ENCODE data around the gene PPP1R14C.

GRCh38 chr6:150229436-150230163 is 86.8 kb downstream of the PPP1R14C start:
- TF ChIP-seq CTCF (optimal IDR thresholded peaks at IDR 0.05 in 1 of 3, IDR thresholded peaks at IDR 0.05 in 1 of 3, conservative IDR thresholded peaks at IDR 0.05 in 1 of 3; ENCODE audit: extremely low read depth in 1 of 3, insufficient read depth in 2 of 3, low read length in 3 of 3): no peak
- TF ChIP-seq EZH2 (IDR thresholded peaks at IDR 0.05; ENCODE audit: low read length): no peak

Measured in keratinocyte (primary cell).